ENCODE results near the gene RBMS2.

DNA sequence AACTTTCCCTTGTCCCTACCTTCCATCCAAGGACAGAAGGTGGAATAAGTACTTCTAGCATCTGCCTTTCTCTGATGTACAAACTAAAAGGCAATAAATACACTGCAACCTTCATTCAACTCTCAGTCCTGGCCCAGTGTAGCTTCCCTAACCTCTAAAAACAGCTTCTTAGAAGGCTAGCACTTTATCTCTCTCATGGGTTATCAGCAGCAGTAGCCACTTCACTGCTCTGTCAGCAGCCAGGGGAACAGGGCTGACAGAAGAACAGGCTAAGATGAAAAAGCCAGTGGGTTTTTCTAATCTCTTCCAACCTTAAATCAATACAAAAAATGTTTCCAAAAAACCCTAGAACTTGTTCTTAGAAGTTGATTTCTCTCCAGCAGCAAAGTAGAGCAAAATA is 95.3 kb downstream of the RBMS2 start:
- TF ChIP-seq, protein P1, sequence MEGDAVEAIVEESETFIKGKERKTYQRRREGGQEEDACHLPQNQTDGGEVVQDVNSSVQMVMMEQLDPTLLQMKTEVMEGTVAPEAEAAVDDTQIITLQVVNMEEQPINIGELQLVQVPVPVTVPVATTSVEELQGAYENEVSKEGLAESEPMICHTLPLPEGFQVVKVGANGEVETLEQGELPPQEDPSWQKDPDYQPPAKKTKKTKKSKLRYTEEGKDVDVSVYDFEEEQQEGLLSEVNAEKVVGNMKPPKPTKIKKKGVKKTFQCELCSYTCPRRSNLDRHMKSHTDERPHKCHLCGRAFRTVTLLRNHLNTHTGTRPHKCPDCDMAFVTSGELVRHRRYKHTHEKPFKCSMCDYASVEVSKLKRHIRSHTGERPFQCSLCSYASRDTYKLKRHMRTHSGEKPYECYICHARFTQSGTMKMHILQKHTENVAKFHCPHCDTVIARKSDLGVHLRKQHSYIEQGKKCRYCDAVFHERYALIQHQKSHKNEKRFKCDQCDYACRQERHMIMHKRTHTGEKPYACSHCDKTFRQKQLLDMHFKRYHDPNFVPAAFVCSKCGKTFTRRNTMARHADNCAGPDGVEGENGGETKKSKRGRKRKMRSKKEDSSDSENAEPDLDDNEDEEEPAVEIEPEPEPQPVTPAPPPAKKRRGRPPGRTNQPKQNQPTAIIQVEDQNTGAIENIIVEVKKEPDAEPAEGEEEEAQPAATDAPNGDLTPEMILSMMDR (IDR thresholded peaks at IDR 0.05; ENCODE audit: insufficient read depth, low read depth, low read length) = no peak
- TF ChIP-seq EZH2 (IDR thresholded peaks at IDR 0.05; ENCODE audit: insufficient read depth, low read length) = no peak

All from astrocyte (in vitro differentiated cells and primary cell).